Sigmoid colon (tissue), 7 donors: ENCODE data around the gene ZMIZ1. TPM values are rescaled to one million over a fixed set of nuclear protein-coding genes. Genes with fewer than 3 reads are reported as not detected.

ENCODE experiments used
- DNase-seq: peaks from one replicate; pipeline ENCODE4 v3.0.0-alpha.2; 2019
- H3K27ac ChIP-seq, 4 donors: fragments of 200-600 bp; sonication (generic); one replicate each; pipeline ENCODE4 v1.5.1; 2016 to 2019; ENCODE audit warnings: mild to moderate bottlenecking in 1 of 4
- H3K27me3 ChIP-seq, 3 donors: fragments of 200-600 bp; sonication (generic); one replicate each; pipeline ENCODE4 v1.5.1; 2019; ENCODE audit warnings: mild to moderate bottlenecking in 1 of 3
- H3K36me3 ChIP-seq, 4 donors: fragments of 200-600 bp; sonication (generic); one replicate each; pipeline ENCODE4 v1.5.1; 2016 to 2019
- H3K4me1 ChIP-seq, 4 donors: fragments of 200-600 bp; sonication (generic); one replicate each; pipeline ENCODE4 v1.5.1; 2017 to 2019
- H3K4me3 ChIP-seq, 4 donors: fragments of 200-600 bp; sonication (generic); one replicate each; pipeline ENCODE4 v1.5.1; 2017 to 2019; ENCODE audit warnings: mild to moderate bottlenecking in 2 of 4, moderate library complexity in 1 of 4
- H3K9me3 ChIP-seq, 4 donors: fragments of 200-600 bp in 3 of 4; sonication (generic) in 3 of 4; one replicate each; pipeline versions ENCODE4 v1.5.1 to v1.6.1; 2013 to 2019
- EP300 ChIP-seq, 4 donors: sonication (generic); formaldehyde crosslinking; IDR thresholded peaks; one replicate each; pipeline ENCODE4 v1.6.1; 2017; ENCODE audit warnings: antibody characterized with exemption in 4 of 4
- POLR2A ChIP-seq, 2 donors: fragments of 450-650 bp; IDR thresholded peaks; one replicate each; pipeline ENCODE4 v1.6.1; 2016; ENCODE audit warnings: antibody characterized with exemption in 2 of 2, mild to moderate bottlenecking in 2 of 2, moderate library complexity in 2 of 2
- POLR2AphosphoS5 ChIP-seq, 4 donors: sonication (generic); formaldehyde crosslinking; IDR thresholded peaks; one replicate each; pipeline ENCODE4 v1.6.1; 2017; ENCODE audit warnings: antibody characterized with exemption in 4 of 4
- WGBS, 2 donors: extraction: QIAGEN DNeasy Blood & Tissue Kit; methylation state at CpG; one replicate each; pipeline ENCODE4 v1.1.7; 2013; 5-methylcytosine and 5-hydroxymethylcytosine counted together
- intact Hi-C: fragments of 100-400 bp; cut with DNase I; formaldehyde crosslinking; loops from one replicate; pipeline ENCODE4 v1.15.1; 2023
- polyA plus RNA-seq, 3 donors: library from polyadenylated mRNA; stranded (reverse); fragments of 200-250 nt; gene quantifications; one replicate each; pipeline ENCODE4 v1.2.3, GENCODE V29; 2013
- total RNA-seq, 4 donors: library from RNA; depleted of rRNA; stranded (reverse); fragments of >200 nt; gene quantifications; one replicate each; pipeline ENCODE4 v1.1.0, GENCODE V29; 2016
- TF ChIP-seq, protein P1 (sequence below), 4 experiments: fragments of 450-650 bp in 3 of 4; fragments of 200-600 bp in 1 of 4; IDR thresholded peaks; one replicate each; pipeline ENCODE4 v1.5.1; 2016 to 2019; ENCODE audit warnings: antibody characterized with exemption in 4 of 4, mild to moderate bottlenecking in 3 of 4, moderate library complexity in 2 of 4
- donor health status: healthy with polysubstance abuse.
- donor health status: Bipolar disorder and iron deficiency.
- donor health status: healthy.

Gene ZMIZ1
- total and polyA plus RNA-seq, 7 donors: 17.4 to 49.3 (median 31.5) TPM

DNA sequence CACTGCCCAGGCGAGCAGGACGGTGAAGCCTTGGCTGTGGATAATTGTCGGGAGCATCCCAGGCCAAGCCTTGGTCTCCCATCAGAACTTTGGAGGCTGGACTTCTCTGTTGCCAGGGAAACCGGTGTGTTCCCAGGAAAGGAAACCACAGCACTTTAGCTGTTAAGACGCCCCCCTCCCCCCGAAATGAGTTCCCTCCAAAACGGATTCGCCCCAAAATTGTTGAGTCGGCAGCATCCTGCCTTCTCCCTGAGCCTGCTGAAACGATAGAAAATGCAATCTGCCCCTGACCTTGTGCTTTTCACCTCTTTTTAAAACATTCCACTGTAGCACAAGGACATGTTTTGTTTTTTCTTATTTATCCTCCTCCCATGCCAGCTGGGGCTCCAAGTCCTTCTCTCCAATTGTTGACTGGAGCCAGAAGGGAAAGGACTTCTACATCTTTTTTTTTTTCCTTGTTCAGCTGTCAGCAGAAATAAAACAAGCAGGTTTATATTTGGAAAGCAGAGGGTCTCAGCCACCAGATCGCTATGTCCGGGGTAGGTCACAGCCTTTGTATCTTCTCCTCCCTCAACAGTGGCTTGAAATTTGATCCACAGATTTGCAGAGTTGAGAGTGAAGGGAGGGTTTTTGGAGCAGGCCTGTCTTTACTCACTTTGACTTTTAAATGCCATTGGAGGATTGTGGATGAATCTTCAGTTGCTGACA is 116.5 kb downstream of the ZMIZ1 start:
- peak; percentile 14 to 80 (median 50) for TF ChIP-seq POLR2AphosphoS5 (IDR thresholded peaks at IDR 0.05)
- no peak for TF ChIP-seq EP300 (IDR thresholded peaks at IDR 0.05)
- TF ChIP-seq, protein P1, sequence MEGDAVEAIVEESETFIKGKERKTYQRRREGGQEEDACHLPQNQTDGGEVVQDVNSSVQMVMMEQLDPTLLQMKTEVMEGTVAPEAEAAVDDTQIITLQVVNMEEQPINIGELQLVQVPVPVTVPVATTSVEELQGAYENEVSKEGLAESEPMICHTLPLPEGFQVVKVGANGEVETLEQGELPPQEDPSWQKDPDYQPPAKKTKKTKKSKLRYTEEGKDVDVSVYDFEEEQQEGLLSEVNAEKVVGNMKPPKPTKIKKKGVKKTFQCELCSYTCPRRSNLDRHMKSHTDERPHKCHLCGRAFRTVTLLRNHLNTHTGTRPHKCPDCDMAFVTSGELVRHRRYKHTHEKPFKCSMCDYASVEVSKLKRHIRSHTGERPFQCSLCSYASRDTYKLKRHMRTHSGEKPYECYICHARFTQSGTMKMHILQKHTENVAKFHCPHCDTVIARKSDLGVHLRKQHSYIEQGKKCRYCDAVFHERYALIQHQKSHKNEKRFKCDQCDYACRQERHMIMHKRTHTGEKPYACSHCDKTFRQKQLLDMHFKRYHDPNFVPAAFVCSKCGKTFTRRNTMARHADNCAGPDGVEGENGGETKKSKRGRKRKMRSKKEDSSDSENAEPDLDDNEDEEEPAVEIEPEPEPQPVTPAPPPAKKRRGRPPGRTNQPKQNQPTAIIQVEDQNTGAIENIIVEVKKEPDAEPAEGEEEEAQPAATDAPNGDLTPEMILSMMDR (IDR thresholded peaks at IDR 0.05): no peak
- no peak for TF ChIP-seq POLR2A (IDR thresholded peaks at IDR 0.05)
- H3K27me3 ChIP-seq: no peaks in the 10 kb centered on the region
- H3K9me3 ChIP-seq: no peaks in the 10 kb centered on the region
- intact Hi-C loops: loop anchor here (10.0 kb wide), 2 partner anchors 410 to 620 kb away; no protein-coding TSS in a partner anchor
- DNase-seq: no peak
- peak overlapping the region; percentile 58 to 82 (median 73) for H3K27ac ChIP-seq
- H3K4me3 ChIP-seq: no peak overlapping the region
- peaks cover 0 to 8% (median 4%) of the 10 kb centered on the region in 4 donors for H3K36me3 ChIP-seq
- WGBS, 2 donors: 55 to 72% methylated on average over 12 of the region's 12 CpGs
- H3K4me1 ChIP-seq: peaks cover 0 to 98% (median 86%) of the 10 kb centered on the region in 4 donors

DNA sequence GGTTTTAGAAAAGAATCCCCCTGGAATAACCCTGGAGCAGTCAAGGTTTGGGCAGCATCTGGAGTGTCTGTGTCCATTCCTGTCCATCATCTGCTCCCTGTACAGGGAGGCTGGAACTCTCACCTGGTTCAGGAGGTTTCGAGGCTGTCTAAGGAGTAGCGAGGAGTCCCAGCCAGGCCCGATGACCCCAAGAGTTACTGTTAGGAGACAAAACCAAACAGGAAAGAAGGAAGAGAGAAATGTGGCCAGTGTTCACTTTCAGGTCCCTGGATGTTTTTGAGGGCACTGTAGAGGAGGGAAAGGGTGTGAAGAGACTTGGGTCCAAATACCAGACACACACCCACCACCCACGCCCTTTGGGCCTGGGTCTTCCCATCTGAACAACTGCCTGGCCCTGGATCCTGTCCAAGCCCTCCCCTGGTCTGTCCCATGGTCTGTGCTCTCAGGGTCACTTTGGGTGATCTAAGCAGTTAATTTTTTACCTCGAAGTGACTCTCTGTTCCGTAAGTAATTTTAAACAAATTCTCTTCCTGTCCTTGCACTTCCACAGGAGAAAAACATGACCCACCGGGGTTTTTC is 117.1 kb downstream of the ZMIZ1 start:
- no peak for TF ChIP-seq POLR2AphosphoS5 (IDR thresholded peaks at IDR 0.05)
- TF ChIP-seq, protein P1 (IDR thresholded peaks at IDR 0.05): no peak
- no peak for TF ChIP-seq EP300 (IDR thresholded peaks at IDR 0.05)
- no peak for TF ChIP-seq POLR2A (IDR thresholded peaks at IDR 0.05)
- no peak for DNase-seq
- intact Hi-C loops: loop anchor here (10.0 kb wide), 2 partner anchors 411 to 621 kb away; no protein-coding TSS in a partner anchor
- H3K36me3 ChIP-seq: peaks cover 0 to 8% (median 4%) of the 10 kb centered on the region in 4 donors
- peak overlapping the region; percentile 58 to 82 (median 73) for H3K27ac ChIP-seq
- H3K4me3 ChIP-seq: no peak overlapping the region
- peaks cover 0 to 91% (median 82%) of the 10 kb centered on the region in 4 donors for H3K4me1 ChIP-seq
- no peaks in the 10 kb centered on the region for H3K27me3 ChIP-seq
- WGBS, 2 donors: 38 to 56% methylated on average over 7 of the region's 7 CpGs
- H3K9me3 ChIP-seq: no peaks in the 10 kb centered on the region

DNA sequence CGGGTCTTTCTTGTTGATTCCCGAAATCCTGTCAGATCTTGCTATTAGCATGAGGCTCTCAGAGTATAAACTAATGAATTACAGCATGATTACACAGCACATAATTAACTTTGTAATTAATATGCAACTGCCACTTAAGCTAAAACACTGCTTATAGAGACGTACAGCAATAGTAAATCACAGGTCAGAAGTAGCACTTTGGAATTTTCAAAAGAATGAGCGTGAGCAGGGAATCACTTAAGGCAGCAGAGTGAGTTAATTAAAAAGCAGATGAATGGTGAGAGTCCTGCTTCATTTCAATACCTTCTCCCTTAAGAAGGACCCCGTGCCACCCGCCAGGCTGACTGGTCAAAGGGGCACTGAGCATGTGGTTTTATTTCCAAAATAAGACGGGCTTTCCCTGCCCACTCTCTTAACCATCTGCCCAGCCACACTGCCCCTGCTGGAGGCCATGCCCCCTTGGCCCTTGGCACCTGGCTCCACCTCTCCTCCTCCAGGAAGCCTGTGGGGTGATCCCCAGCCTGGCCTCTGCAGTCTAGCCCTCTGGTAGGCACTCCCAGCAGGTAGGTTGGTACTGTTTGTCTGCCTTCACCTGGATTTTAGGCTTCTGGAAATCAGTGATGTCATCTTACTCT is 117.8 kb downstream of the ZMIZ1 start:
- Histone ChIP-seq H3K27ac (peak overlapping the region; percentile 58 to 82 (median 73)), H3K9me3 (no peaks in the 10 kb centered on the region), H3K27me3 (no peaks in the 10 kb centered on the region), H3K4me3 (no peak overlapping the region), H3K36me3 (peaks cover 0 to 8% (median 4%) of the 10 kb centered on the region in 4 donors), H3K4me1 (peaks cover 0 to 84% (median 77%) of the 10 kb centered on the region in 4 donors)
- intact Hi-C loops: loop anchor here (10.0 kb wide), 2 partner anchors 412 to 622 kb away; no protein-coding TSS in a partner anchor
- TF ChIP-seq EP300 (IDR thresholded peaks at IDR 0.05) (no peak), POLR2AphosphoS5 (IDR thresholded peaks at IDR 0.05) (no peak), POLR2A (IDR thresholded peaks at IDR 0.05) (no peak)
- TF ChIP-seq, protein P1 (IDR thresholded peaks at IDR 0.05): no peak
- 75 to 81% methylated on average over 7 of the region's 7 CpGs for WGBS, 2 donors
- DNase-seq: no peak

DNA sequence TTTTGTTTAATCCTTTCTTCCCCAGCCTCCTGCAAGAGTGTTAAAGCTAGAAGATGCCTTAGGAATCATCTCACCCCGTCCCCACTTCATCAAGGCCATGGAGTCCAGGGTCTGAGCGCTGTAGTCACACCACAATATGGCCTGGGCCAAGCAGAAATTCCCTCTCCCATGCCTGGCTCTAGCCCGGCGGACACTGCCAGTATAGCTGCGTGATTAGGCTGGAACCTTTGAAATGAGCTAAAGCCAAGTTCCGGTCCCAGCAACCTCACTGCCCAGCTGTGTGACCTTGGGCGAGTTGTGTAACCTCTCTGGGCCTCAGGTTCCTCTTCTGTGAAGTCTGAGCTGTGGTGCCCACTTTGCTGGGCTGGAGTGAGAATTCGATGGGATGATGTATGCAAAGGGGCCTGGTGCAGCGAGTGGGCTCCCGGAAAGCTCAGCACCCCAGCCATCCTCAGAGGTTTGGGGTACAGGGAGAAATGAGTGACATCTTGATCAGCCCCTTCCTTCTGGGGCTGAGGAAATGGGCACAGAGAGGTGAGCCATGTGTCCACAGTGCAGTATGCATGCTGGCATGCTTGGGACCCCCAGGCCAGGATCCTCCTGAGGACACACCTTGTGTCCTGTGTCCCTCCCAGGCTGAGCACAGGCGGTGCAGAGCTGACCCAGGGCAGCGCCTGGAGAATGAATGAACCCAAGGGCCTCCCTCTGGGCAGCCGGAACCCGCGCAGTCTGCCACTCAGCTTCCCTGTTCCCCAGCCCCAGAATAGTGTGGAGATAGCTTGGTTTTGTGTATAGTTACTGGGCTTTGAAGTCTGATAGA is 118.6 kb downstream of the ZMIZ1 start:
- peak overlapping the region in 2 of 4 donors; percentile 72 to 82 for H3K27ac ChIP-seq
- 91% methylated on average over 15 of the region's 15 CpGs for WGBS, 2 donors
- H3K4me1 ChIP-seq: peaks cover 0 to 83% (median 77%) of the 10 kb centered on the region in 4 donors
- peaks cover 0 to 8% (median 4%) of the 10 kb centered on the region in 4 donors for H3K36me3 ChIP-seq
- no peak for DNase-seq
- no peak overlapping the region for H3K4me3 ChIP-seq
- no peaks in the 10 kb centered on the region for H3K27me3 ChIP-seq
- intact Hi-C loops: loop anchor here (10.0 kb wide), 2 partner anchors 413 to 623 kb away; no protein-coding TSS in a partner anchor
- H3K9me3 ChIP-seq: no peaks in the 10 kb centered on the region
- TF ChIP-seq POLR2AphosphoS5 (IDR thresholded peaks at IDR 0.05) (no peak), EP300 (IDR thresholded peaks at IDR 0.05) (no peak), POLR2A (IDR thresholded peaks at IDR 0.05) (no peak)
- TF ChIP-seq, protein P1 (IDR thresholded peaks at IDR 0.05): no peak
